Activated naive CD8-positive, alpha-beta T cell treated with anti-CD3 and anti-CD28 coated beads, Interleukin-2, amount 10 ng/mL, durations not matched to agents 7 days and 5 days (primary cell): ENCODE results near the gene HIVEP3. TPM values are rescaled to one million over a fixed set of nuclear protein-coding genes. Genes with fewer than 3 reads are reported as not detected.
"Not testable (repeated sequence)": the region's sequence is repeated elsewhere in the genome, so short reads cannot be mapped to it uniquely, and the experiment has no call there.

Source experiments
- ATAC-seq: fragments of 150-1000 bp; cut with Tn5 transposase; one replicate; pipeline ENCODE4 v1.10.0; 2021; ENCODE audit warnings: low read depth, moderate library complexity
- POLR2A ChIA-PET: fragments of 350-600 bp; sonication (Branson Sonifier 250); formaldehyde crosslinking; loops from one replicate; lab custom pipeline; 2021; ENCODE audit warnings: antibody characterized with exemption; lab: Charles Lee
- DNase-seq: peaks from one replicate; pipeline ENCODE4 v3.0.0; 2021
- H3K27ac Mint-ChIP-seq: one replicate; pipeline ENCODE4 v1.8.0; 2022; ENCODE audit warnings: mild to moderate bottlenecking, mixed read lengths
- H3K27me3 Mint-ChIP-seq: one replicate; pipeline ENCODE4 v1.8.0; 2022; ENCODE audit warnings: mild to moderate bottlenecking, moderate library complexity, mixed read lengths
- H3K36me3 Mint-ChIP-seq: one replicate; pipeline ENCODE4 v1.8.0; 2021; ENCODE audit warnings: mild to moderate bottlenecking, mixed read lengths
- H3K4me1 Mint-ChIP-seq: one replicate; pipeline ENCODE4 v1.8.0; 2021; ENCODE audit warnings: mixed read lengths
- H3K4me3 Mint-ChIP-seq: one replicate; pipeline ENCODE4 v1.8.0; 2022; ENCODE audit warnings: mild to moderate bottlenecking, moderate library complexity, mixed read lengths
- H3K9me3 Mint-ChIP-seq: one replicate; pipeline ENCODE4 v1.8.0; 2021; ENCODE audit warnings: mixed read lengths
- total RNA-seq, 2 experiments: library from RNA; stranded (reverse); gene quantifications; one replicate each; pipeline ENCODE4 v1.2.3, GENCODE V29; 2021

Gene HIVEP3
- 10 to 100 TPM; 10.1 to 10.7 TPM for total RNA-seq

DNA sequence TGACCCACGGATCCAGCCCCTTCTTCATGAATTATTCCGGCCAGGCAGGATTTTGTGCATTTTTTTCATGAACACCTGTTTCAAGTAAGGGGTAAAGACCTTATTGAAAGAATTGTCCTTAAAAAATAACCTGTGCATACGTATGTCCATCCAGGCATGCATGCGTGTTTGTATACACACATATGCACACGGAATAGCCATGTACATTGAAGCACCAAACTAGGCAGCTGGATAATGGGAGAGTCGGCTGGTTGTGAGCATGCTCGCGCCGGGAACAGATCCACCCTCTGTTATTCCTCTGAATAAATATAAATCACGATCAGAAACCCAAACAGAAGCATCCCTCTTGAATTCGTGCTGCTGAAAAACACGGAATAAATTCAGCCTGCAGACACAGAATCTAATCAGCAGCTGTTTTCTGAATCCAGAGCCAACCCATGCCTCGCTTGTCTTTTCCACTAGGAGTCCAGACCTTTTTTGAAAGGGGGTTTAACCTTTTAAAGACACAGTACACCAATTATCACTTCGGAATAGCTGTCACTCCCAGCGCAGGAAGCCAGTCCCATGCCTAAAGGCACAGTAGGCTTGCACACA, at the start of gene HIVEP3:
HIVEP3 (minus strand) TSS at position 473 of the 594 bp plus-strand sequence.
- ATAC-seq = no peak
- Mint-ChIP-seq H3K27ac (peak within 1 kb of the TSS; percentile 97), H3K36me3 (peaks cover 1% of the 10 kb centered on the region), H3K4me1 (peaks cover 57% of the 10 kb centered on the region), H3K4me3 (peak within 1 kb of the TSS; percentile 96), H3K9me3 (no peaks in the 10 kb centered on the region), H3K27me3 (no peaks in the 10 kb centered on the region)
- POLR2A ChIA-PET = interaction anchor here (0.6 to 6.1 kb wide), 11 partner anchors 13 to 969 kb away, joined by 3 to 98 read pairs (median 4); no protein-coding TSS in a partner anchor
- DNase-seq = no peak

DNA sequence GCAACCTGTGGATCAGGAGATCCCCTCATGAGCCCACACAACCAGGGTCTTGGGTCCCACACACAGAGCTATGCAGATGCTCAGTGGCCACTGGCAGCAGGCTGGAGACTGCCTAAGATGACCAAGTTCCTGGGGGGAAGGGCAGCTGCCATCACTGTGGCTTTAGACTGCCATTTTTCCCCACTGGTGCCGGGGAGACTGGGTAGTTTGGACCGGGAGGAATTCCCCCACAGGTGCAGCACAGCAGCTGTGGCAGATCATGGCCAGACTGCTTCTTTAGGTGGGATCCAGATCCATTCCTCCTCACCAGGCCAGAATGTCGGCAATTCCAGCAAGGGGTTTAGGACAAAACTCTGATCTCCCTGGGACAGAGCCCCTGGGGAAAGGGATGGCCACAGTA, 45.7 kb upstream of the HIVEP3 start:
- Mint-ChIP-seq H3K27me3 (peaks cover 9% of the 10 kb centered on the region), H3K4me1 (no peaks in the 10 kb centered on the region), H3K36me3 (peaks cover 11% of the 10 kb centered on the region), H3K4me3 (no peak overlapping the region), H3K27ac (no peak overlapping the region), H3K9me3 (peaks cover 13% of the 10 kb centered on the region)
- POLR2A ChIA-PET = no interaction called here
- ATAC-seq (no peak), DNase-seq (no peak)

DNA sequence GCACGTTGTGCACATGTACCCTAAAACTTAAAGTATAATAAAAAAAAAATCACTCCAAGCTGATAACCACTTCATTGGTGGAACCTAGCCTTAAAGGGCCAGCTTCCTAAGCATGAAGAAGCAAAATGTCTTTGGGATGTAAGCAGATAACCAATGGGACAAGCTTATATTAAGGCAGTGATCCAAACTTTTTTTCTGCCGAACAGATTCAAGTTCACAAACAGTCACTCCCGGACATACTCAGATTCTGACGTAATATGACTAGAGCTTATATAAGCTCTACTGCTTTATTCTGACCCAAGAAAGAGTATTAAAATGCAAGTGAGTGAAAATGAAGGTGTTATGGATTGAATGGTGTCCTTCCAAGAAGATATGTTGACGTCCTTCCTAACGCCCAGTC, 44.9 kb upstream of the HIVEP3 start:
- H3K27me3 Mint-ChIP-seq = peaks cover 6% of the 10 kb centered on the region
- no peaks in the 10 kb centered on the region for H3K4me1 Mint-ChIP-seq
- no peak overlapping the region for H3K27ac Mint-ChIP-seq
- POLR2A ChIA-PET = no interaction called here
- ATAC-seq = no peak
- peaks cover 8% of the 10 kb centered on the region for H3K36me3 Mint-ChIP-seq
- no peak overlapping the region for H3K4me3 Mint-ChIP-seq
- peaks cover 13% of the 10 kb centered on the region for H3K9me3 Mint-ChIP-seq
- DNase-seq = no peak

DNA sequence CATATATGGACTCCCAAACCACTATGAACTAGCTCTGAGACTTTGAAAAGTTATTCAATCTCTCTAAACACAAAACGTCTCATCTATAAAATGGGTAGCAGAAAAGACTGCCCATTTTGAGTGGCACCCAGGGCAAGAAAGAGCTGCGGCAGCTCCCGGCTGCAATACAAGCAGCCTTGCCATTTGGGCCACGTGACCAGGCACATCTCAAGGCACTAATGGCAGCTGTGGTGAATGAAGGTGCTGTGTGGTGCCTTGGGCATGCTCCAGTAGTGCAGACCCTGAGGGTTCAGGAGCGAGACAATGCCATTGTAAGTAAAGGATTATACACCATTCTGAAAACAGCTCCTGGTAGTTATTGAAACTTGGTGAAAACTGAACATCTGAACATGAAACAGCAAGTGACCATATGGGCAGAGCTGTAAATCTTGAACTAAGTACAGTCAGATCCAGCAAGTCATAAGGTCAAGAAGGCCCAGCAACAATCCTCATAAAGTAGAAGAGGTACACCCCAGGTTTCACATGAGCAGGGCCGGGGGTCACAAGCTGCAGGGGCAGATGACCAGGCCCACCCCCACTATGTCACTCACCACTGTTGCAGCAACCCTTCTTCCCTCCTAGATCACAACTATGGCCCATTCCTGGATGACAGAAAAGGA, 39.4 kb upstream of the HIVEP3 start:
- H3K36me3 Mint-ChIP-seq = no peaks in the 10 kb centered on the region
- POLR2A ChIA-PET = no interaction called here
- no peaks in the 10 kb centered on the region for H3K27me3 Mint-ChIP-seq
- ATAC-seq = no peak
- H3K9me3 Mint-ChIP-seq = peaks cover 7% of the 10 kb centered on the region
- no peak for DNase-seq
- H3K4me3 Mint-ChIP-seq = no peak overlapping the region
- peaks cover 11% of the 10 kb centered on the region for H3K4me1 Mint-ChIP-seq
- H3K27ac Mint-ChIP-seq = no peak overlapping the region

DNA sequence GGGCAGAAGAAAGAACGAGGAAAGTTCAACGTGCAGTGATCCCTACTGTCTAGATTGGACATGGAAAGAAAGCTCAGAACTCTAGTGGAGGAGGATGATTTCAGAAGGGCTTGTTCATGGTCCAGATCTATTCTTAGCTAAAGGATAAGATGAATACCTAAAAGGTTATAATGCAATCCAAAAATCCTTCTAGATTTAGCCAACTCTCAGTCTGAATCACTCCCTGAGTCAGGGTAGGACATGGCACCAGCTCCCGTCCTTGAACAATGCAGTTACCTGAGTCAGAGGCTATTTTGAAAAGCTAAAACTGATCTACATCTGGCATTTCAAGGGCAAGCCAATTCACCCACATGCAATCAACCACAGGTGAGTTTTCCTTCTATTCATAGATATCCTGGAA, 38.8 kb upstream of the HIVEP3 start:
- DNase-seq (no peak), ATAC-seq (no peak)
- Mint-ChIP-seq H3K27ac (no peak overlapping the region), H3K36me3 (no peaks in the 10 kb centered on the region), H3K27me3 (no peaks in the 10 kb centered on the region), H3K9me3 (peaks cover 10% of the 10 kb centered on the region), H3K4me1 (peaks cover 11% of the 10 kb centered on the region), H3K4me3 (no peak overlapping the region)
- POLR2A ChIA-PET = no interaction called here

DNA sequence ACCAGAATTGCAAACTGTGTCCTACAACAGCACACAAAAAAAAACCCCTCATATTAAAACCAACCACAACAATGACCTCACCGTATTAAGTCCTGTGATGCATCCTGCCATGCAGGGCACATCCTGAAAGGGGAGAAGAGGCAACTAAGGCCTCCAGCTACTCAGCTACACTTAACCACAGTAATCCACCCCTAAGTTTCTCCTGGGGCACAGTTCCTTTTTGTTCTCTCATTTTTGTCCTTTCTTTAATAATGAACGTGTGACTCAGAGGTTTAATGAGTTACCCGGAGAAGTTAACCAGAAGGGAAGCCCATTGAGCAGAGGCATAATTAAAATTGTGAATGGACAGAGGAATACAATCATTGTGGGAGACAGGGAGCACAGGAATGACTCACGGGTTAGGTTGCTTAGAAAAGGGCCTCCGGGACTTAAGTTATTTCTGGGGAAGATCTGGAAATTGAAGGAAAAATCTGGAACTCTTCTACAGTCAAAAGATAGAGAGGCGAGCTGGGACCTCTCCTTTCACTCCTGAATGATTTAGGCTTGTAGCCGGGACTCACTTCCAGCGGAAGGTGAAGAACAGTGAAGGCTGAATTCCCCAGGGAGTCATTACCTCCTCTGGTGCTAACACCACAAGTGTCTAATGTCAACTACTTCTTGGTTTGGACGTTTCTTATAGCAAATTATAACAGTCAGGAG, 36.9 kb upstream of the HIVEP3 start:
- DNase-seq (no peak), ATAC-seq (peak; percentile 52)
- POLR2A ChIA-PET = no interaction called here
- H3K9me3 Mint-ChIP-seq = peaks cover 19% of the 10 kb centered on the region
- peak overlapping the region; percentile 0 for H3K27ac Mint-ChIP-seq
- H3K4me3 Mint-ChIP-seq = no peak overlapping the region
- H3K27me3 Mint-ChIP-seq = no peaks in the 10 kb centered on the region
- H3K36me3 Mint-ChIP-seq = peaks cover 12% of the 10 kb centered on the region
- peaks cover 11% of the 10 kb centered on the region for H3K4me1 Mint-ChIP-seq

DNA sequence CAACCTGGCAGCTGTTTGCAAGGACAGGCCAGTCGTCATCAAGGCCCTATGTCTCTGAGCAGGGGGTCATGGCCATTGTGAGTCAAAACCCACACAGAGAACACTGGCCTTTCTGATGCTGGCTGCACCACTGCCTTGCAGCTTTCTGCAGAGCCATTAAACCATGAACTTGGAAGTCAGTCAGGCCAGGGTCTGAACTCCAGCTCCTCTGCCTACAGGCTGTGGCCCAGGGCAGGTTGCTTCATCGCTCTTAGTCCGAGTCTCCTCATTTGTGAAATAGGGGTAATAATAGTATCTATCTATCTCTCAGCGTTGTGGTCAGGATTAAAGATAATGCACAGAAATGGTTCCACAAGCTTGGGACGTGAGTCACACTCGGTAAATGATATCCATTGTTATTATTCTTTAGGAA, 35.8 kb upstream of the HIVEP3 start:
- Mint-ChIP-seq H3K27me3 (no peaks in the 10 kb centered on the region), H3K9me3 (peaks cover 20% of the 10 kb centered on the region), H3K4me1 (peaks cover 11% of the 10 kb centered on the region), H3K27ac (no peak overlapping the region), H3K36me3 (peaks cover 15% of the 10 kb centered on the region), H3K4me3 (no peak overlapping the region)
- POLR2A ChIA-PET = no interaction called here
- DNase-seq (no peak), ATAC-seq (no peak)

DNA sequence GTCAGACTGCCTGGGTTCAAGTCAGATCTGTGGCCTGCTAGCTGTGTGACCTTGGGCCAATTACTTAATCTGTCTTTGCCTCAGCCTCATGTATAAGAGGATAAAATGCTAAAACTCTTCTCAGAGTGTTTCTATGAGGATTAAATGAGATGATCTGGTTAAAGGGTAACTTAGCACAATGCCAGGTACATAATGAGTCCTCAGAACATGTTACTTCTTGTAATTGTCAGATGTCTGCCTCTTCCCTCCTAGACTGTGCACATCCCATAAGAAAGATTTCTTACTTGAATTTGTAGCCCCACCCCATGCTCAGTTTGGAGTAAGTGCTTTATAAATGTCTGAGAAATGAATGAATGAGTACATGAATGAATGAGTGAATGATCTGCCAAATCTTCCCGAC, 34.6 kb upstream of the HIVEP3 start:
- Mint-ChIP-seq H3K9me3 (peaks cover 20% of the 10 kb centered on the region), H3K4me1 (peaks cover 11% of the 10 kb centered on the region), H3K27ac (no peak overlapping the region), H3K27me3 (no peaks in the 10 kb centered on the region), H3K36me3 (peaks cover 15% of the 10 kb centered on the region), H3K4me3 (no peak overlapping the region)
- POLR2A ChIA-PET = no interaction called here
- ATAC-seq (no peak), DNase-seq (no peak)

DNA sequence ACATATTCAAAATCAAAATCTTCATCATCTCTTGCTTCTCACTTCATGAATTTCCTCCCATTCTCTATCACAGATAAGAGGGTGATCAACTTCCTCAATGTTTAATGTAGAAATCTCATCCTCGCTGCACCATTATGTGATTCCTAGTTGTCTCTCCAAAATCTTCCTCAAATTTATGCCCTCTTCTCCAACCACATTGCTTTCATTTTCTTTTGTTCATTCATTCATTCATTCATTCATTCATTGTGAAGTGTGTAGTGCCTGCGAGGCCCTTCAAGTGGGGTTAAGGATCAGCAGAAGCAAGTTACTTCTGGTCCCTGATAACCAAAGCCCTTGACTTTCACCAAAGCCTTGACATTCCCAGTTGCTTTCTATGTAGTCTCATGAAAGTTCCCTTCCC, 33.5 kb upstream of the HIVEP3 start:
- POLR2A ChIA-PET = no interaction called here
- Mint-ChIP-seq H3K27me3 (no peaks in the 10 kb centered on the region), H3K36me3 (peaks cover 15% of the 10 kb centered on the region), H3K4me3 (no peak overlapping the region), H3K4me1 (peaks cover 11% of the 10 kb centered on the region), H3K27ac (no peak overlapping the region), H3K9me3 (peaks cover 24% of the 10 kb centered on the region)
- DNase-seq (no peak), ATAC-seq (no peak)

DNA sequence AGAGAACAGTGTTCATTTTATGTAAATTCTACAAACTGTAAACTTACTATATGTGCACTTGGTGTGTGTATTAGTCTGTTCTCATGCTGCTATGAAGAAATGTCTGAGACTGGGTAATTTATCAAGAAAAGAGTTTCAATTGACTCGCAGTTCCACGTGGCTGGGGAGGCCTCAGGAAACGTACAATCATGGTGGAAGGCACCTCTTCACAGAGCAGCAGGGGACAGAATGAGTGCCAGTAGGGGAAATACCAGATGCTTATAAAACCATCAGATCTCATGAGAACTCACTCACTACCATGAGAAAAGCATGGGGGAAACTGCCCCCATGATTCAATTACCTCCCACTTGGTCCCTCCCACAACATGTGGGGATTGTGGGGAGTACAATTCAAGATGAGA, 32.8 kb upstream of the HIVEP3 start:
- H3K4me1 Mint-ChIP-seq = peaks cover 11% of the 10 kb centered on the region
- POLR2A ChIA-PET, H3K4me3 Mint-ChIP-seq, H3K27ac Mint-ChIP-seq, H3K27me3 Mint-ChIP-seq, DNase-seq, ATAC-seq: not testable (repeated sequence)
- peaks cover 24% of the 10 kb centered on the region for H3K9me3 Mint-ChIP-seq
- peaks cover 15% of the 10 kb centered on the region for H3K36me3 Mint-ChIP-seq

DNA sequence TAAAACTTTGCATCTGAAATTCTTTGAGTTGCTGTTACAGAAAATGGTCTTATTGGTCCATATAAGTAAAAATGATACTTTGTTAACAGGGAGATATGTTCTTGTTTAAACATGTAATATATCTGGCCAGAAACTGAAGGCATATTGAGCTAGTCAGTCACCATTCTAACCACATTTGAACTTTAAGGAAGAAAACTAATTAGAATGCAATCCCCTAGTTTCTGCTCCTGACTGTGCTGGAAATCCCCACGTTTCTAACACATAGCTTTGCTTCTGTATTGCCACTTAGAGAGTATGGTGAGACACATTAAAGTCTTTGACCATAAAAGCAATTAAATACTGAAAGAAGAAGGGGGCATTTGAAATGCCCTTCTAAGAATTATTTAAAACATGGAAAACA, 32.1 kb upstream of the HIVEP3 start:
- peaks cover 24% of the 10 kb centered on the region for H3K9me3 Mint-ChIP-seq
- ATAC-seq (no peak), DNase-seq (no peak)
- peaks cover 9% of the 10 kb centered on the region for H3K4me1 Mint-ChIP-seq
- H3K27ac Mint-ChIP-seq = no peak overlapping the region
- H3K27me3 Mint-ChIP-seq = no peaks in the 10 kb centered on the region
- POLR2A ChIA-PET = no interaction called here
- peaks cover 15% of the 10 kb centered on the region for H3K36me3 Mint-ChIP-seq
- no peak overlapping the region for H3K4me3 Mint-ChIP-seq

DNA sequence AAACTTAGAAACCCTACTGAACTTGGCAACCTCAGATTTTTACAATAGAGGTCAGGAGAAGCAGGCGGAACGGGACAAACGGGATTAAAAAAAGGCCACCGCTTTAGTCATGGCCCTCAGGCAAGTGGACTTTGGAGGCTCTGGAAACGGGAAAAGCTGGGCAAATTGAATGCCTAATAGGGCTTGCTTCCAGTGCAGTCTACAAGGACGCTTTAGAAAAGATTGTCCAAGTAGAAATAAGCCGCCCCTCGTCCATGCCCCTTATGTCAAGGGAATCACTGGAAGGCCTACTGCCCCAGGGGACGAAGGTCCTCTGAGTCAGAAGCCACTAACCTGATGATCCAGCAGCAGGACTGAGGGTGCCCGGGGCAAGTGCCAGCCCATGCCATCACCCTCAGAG, 27.2 kb upstream of the HIVEP3 start:
- H3K4me1 Mint-ChIP-seq, H3K27ac Mint-ChIP-seq, ATAC-seq, H3K36me3 Mint-ChIP-seq, H3K27me3 Mint-ChIP-seq, DNase-seq, H3K4me3 Mint-ChIP-seq, POLR2A ChIA-PET: not testable (repeated sequence)
- H3K9me3 Mint-ChIP-seq = peaks cover 11% of the 10 kb centered on the region

DNA sequence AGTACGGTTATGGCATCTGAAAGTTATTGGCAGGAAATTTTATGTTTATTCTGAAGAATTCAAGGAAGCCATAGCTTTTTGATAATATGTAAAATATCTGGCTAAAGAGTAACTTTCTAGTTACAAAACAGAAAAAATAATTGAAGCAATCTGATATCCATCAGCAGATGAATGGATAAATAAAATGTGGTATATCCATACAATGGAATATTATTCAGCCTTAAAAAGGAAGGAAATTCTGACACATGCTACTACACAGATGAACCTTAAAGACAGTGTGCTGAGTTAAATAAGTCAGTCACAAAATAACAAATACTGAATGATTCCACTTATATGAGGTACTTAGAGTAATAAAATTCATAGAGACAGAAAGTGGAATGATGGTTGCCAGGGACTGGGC, 25.0 kb upstream of the HIVEP3 start:
- no peak for DNase-seq
- POLR2A ChIA-PET = no interaction called here
- Mint-ChIP-seq H3K27ac (no peak overlapping the region), H3K4me1 (no peaks in the 10 kb centered on the region), H3K9me3 (peaks cover 6% of the 10 kb centered on the region), H3K36me3 (peaks cover 3% of the 10 kb centered on the region), H3K27me3 (no peaks in the 10 kb centered on the region), H3K4me3 (no peak overlapping the region)
- no peak for ATAC-seq

DNA sequence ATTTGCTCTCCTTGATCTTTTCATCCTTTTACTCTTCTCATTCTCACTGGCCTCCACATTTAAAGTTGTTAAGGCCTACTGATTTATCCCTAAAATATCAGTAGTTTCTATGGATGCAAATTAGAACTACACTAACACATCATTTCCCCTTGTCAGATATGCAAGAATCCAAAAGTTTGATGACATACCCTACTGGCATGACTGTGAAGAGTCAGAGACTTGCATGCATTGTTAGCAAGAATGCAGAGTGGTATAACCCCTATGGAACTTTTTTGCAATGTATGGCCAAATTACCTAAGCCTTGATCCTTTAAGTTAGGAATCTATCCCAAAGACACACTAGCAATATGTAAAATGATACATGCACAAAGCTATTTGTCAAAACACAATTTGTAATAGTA, 23.6 kb upstream of the HIVEP3 start:
- H3K27ac Mint-ChIP-seq = no peak overlapping the region

More for the DNA sequence above, 23.6 kb upstream of the HIVEP3 start:
- ATAC-seq (no peak), DNase-seq (no peak)
- no peaks in the 10 kb centered on the region for H3K4me1 Mint-ChIP-seq
- H3K4me3 Mint-ChIP-seq = no peak overlapping the region
- H3K9me3 Mint-ChIP-seq = peaks cover 2% of the 10 kb centered on the region
- POLR2A ChIA-PET = no interaction called here
- peaks cover 7% of the 10 kb centered on the region for H3K36me3 Mint-ChIP-seq
- no peaks in the 10 kb centered on the region for H3K27me3 Mint-ChIP-seq
